GDM1 (cell line): ENCODE measurements around the gene OCA2.

ENCODE experiments used
- DNase-seq: peaks from one replicate; lab custom pipeline; 2025; lab: John Stamatoyannopoulos, UW

OCA2 gene

DNA sequence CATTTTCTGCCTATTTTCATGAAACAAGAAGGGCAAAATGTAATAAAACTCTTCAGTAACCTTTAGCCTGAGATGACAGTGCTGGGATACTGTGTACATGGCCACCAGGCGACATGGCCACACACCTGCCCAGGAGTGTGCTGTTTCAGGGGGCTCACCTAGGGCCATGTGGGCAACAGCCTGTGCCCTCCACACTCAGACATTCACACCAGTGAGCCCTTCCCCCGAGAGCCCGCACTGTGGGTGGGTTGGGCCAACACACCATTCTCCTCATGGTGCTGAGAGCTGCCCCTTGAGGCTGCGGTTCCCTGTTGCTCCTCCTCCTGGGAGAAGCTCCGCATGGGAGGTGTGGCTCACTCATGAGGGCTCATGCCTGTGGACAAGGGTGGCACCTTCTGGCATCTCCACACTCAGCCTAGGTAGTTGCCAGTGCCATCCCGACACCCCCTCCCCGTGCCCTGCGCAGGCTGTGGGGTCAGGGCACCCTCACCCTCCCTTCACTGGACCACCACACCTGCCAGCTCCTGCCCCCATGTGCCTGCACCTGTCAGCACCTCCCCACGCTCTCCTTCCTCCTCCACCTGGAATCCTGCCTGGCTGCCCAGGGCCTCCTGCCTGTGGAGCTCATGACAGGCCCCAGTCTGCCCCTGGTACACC, 19.7 kb downstream of the OCA2 start:
- no peak for DNase-seq

GRCh38 chr15:28078191-28078719, 20.9 kb downstream of the OCA2 start:
- DNase-seq = no peak

GRCh38 chr15:28075573-28075972, 23.5 kb downstream of the OCA2 start:
- no peak for DNase-seq

- DNase-seq = no peak
These were observed 30.2 kb downstream of the OCA2 start for GRCh38 chr15:28068930-28069329.

DNA sequence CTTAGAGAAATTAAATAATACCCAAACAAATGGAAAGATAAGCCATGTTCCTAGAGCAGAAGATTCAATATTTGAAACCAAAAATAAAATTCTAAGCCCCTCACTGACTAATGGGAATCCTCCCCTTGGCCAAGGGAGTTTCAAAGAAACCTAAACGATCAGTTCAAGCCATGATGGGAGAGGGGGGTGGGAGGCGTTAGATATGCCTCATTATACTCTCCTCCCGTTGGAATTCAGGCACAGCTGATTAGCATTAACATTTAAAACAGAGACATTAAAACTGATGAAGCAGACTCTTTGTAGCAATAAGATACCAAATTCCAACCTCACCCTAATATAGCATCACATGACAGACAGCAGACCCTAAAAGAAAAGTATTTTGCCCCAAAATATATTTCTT, 32.9 kb downstream of the OCA2 start:
- no peak for DNase-seq

GRCh38 chr15:28060005-28060404, 39.1 kb downstream of the OCA2 start:
- no peak for DNase-seq

- DNase-seq = no peak
These were observed 41.0 kb downstream of the OCA2 start for GRCh38 chr15:28058082-28058481.

DNA sequence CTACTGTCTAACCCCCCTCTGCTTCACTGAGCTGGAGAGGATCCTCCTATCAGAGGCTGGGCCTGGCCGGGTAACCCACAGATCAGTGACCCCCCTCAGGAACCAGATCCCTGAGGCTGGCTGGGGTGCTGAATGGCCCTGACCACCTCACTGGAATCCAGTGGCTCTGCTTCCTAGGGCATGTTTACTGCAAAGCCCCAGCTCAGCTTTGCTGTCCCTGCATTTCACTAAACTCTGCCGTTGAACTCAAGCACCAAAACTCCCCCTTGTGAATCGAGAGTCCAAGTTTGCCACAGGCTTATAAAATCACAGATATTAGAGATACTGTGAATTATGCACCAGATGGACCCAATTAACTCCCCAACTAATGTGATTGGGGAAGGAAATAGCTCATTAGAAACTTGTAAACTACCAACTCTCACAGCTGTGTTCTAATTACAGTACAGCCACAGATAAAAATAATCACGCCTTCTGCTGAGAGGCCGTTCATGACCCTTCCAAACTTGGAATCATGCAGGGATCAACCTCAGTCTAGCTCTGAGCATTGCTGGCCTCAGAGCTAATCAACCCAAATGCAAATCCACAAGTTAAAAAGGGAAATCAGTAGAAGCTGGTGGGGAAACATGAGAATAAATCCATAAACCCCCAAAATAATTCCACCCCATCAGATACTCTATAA, 47.0 kb downstream of the OCA2 start:
- DNase-seq = no peak

DNA sequence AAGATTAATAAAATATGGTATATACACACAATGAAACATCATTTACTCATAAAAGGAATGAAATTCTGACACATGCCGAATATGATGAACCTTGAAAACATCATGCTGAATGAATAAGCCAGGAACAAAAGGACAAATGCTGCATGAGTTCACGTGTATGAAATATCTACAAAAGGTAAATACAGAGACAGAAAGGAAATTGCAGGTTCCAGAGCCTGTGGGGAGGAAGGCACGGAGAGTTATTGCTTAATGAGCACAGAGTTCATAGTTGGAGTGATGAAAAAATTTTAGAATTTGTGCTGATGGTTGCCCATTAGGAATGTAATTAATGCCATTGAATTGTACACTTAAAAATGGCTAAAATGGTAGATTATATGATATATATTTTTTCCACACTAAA, 49.5 kb downstream of the OCA2 start:
- no peak for DNase-seq

- DNase-seq = no peak
These were observed 51.8 kb downstream of the OCA2 start for GRCh38 chr15:28047277-28047676.

GRCh38 chr15:28044121-28044672, 54.9 kb downstream of the OCA2 start:
- DNase-seq = no peak

DNA sequence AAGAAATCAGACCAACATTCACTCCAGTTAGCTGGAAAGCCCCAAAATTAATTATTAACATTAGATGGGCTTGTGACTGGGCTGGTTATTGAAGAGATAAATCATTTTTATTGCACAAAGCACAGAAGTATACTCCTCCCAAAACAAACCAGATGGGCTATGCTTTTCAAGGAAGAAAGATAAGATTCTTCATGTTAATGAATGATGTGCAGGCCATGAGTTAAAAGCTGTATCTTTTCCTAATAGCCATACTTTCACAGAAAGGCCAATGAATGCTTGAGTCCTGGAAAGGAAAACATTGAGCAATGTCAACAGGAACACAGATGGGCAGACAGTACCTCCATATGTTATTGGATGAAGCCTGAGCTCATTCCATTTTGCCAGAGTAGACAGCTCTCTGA, 55.4 kb downstream of the OCA2 start:
- no peak for DNase-seq

DNA sequence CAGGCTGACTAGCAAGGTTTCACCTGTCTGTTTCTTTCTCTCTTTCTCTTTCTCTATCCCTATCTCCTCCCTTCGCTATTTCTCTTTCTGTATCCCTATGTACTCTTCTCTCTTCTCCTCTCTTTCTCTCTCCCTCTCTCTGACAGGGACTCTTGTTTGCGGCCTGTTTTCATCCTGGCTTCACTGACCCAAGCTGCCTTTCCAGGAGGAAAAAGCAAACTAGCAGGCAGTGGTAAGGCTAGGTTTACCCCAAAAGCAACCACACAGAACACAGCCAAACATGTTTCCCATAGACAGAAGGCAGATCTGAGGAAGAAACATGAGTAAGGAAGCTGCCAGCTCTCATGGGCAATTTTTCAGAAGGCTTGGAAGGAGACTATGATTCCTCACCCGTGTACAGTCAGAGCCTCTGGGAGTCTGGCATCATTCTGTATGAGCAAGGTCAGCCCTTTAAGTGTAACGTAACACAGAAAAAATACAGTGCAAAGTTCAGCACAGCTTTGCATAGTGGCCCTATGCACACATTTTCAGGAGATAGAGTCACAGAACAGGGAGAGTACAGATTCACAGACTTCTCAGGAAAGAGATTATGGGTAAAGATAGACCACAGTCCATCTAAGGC, 61.0 kb downstream of the OCA2 start:
- no peak for DNase-seq

DNA sequence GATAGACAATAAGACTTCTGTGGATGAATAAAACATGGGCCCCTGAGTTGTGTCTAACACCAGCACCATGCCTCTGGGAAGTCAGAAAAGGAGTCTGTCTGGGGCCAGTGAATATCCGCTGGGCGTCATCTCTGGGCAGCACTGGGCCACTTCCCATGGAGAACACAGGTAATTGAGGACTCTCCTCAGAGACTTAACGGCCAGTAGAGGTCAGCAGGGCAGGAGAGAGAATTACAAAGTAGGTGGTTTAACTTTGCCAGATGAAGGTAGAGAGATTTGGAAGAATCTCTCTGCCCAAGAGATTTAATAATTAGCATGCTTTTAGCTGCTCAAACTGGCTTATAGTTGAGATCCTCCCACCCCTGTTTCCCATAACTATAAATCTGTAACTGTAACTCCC, 65.7 kb downstream of the OCA2 start:
- DNase-seq = no peak

DNA sequence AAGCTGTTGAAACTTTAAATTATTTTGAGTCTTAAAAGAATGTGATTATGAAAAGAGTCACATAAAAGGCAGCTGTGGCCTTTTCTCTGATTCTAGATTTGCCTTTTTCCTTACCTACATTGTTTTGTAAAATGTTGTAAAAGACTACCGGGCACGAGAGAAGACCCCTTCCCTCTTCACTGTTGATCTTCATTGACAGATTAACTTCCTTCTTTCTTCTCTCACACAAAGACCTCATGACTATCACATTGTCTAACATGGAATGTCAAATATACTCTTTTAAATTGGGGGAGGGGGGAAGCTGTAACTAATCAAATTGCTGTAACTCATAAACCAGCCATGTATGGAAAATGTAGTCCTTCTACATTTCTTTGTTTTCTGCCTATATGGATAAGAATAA, 68.3 kb downstream of the OCA2 start:
- no peak for DNase-seq

- no peak for DNase-seq
These were observed 71.4 kb downstream of the OCA2 start for GRCh38 chr15:28027714-28028076.

DNA sequence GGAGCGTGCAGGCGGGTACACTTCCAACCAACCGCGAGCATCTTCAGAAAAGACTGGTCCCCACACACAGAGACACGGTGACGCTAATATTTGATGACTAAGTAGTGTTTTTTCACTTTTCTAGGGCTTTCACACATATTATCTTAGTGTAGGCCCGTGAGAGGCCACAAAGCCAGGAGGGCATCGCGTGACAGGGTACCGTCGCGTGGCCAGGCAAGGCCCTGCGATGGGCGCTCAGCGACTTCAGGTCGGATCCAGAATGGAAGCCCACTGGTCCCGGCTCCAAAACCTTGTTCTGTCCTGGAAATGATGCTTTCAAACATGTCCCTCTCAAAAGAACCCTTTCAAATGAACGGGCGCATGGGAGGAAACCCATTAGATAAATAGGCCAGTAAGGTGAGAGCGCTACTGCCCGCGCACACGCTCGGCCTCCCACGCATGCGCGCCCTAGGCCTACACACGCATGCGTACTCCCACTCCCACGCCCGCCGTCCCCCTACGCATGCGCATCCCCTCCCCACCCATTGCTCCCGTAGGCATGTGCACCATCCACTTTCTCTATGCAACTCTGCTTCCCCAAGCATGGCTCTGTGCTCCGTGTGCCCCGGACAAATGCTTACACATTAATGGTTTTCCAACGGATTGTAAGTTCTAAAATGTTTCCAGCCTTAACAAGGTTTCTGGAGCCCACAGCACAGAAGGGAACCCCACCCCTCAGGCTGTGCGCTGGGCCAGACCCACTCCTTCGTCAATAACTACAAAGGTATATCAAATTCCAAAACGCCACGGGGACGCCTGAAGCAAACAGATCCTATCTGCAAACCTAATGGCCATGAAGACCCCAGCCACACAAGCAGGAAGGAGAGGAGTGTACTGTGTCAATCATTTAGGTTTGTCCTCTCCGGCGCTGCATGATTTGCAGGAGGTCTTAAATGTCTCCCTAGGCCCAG, 72.1 kb downstream of the OCA2 start:
- no peak for DNase-seq

DNA sequence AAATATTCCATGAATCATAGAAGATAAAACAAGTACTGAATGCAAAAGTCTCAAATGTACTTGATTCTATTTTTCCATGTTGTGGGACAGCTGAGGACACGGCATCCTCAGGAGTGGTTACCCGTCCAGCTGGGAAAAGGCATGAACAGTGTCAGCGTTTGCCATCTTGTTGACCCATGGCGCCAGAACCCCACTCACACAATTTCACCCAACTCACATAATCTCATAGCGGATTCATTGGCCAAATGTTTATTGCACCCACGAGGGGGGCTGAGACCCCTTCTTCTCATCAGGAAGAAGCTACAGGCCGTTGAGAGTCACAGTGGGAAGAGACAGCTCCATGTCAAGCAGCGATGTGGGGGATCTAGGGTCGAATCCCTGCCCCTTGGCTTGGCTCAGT, 72.9 kb downstream of the OCA2 start:
- no peak for DNase-seq

DNA sequence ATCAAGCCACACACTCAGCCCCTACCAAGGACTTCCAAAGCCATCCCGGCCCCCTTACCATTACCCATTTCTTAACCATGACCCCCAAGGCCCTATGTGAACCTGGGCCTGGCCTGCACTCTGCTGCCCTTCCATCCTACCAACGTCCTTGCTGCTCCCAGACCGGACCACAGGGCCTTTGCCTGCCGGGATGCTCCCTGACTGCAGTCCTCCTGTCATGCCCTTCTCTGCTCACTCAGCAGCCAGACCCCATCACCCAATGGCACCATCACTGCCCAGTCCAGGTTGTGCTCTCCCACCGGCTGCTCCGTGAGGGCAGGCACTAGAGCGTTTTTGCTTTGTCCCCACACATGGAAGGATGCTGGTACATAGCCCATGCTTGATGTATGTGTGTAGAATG, 73.7 kb downstream of the OCA2 start:
- no peak for DNase-seq

- DNase-seq = no peak
These were observed 74.2 kb downstream of the OCA2 start for GRCh38 chr15:28024889-28025250.

- no peak for DNase-seq
These were observed 74.9 kb downstream of the OCA2 start for GRCh38 chr15:28023933-28024888.
